SU-DHL-6 (cell line): ENCODE results near the gene UBR4.

Experiments used
- EZH2phosphoT487 ChIP-seq: fragments of 200-600 bp; sonication (generic), shearing (Covaris generic); conservative IDR thresholded peaks from 2 replicates; pipeline ENCODE4 v1.6.1; 2018; ENCODE audit warnings: mild to moderate bottlenecking, antibody characterized with exemption, low read length, moderate library complexity, mixed read lengths
- TF ChIP-seq, protein P1 (sequence below): fragments of 200-600 bp; sonication (generic); IDR thresholded peaks from one replicate; pipeline ENCODE4 v1.5.1; 2017; ENCODE audit warnings: antibody characterized with exemption, mild to moderate bottlenecking, low read length, moderate library complexity; ENCODE audit not compliant: insufficient read depth, poor library complexity, severe bottlenecking

GRCh38 chr1:19035377-19036040, 174.6 kb downstream of the UBR4 start:
- TF ChIP-seq, protein P1, sequence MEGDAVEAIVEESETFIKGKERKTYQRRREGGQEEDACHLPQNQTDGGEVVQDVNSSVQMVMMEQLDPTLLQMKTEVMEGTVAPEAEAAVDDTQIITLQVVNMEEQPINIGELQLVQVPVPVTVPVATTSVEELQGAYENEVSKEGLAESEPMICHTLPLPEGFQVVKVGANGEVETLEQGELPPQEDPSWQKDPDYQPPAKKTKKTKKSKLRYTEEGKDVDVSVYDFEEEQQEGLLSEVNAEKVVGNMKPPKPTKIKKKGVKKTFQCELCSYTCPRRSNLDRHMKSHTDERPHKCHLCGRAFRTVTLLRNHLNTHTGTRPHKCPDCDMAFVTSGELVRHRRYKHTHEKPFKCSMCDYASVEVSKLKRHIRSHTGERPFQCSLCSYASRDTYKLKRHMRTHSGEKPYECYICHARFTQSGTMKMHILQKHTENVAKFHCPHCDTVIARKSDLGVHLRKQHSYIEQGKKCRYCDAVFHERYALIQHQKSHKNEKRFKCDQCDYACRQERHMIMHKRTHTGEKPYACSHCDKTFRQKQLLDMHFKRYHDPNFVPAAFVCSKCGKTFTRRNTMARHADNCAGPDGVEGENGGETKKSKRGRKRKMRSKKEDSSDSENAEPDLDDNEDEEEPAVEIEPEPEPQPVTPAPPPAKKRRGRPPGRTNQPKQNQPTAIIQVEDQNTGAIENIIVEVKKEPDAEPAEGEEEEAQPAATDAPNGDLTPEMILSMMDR, result no peak
- no peak for TF ChIP-seq EZH2phosphoT487
